Stomach (tissue), 9 donors: ENCODE measurements around the gene GSX2. TPM values are rescaled to one million over a fixed set of nuclear protein-coding genes. Genes with fewer than 3 reads are reported as not detected.
A peak's percentile ranks its signal among the peaks of the same experiment; 100 is the strongest.

Source experiments
- DNase-seq, 2 donors: peaks; one replicate each; pipeline versions ENCODE4 v3.0.0 to v3.0.0-alpha.2; 2013 to 2019
- H3K27ac ChIP-seq, 5 donors: fragments of 200-600 bp in 4 of 5; sonication (generic) in 4 of 5; one replicate each; pipeline ENCODE4 v1.5.1; 2013 to 2019; ENCODE audit warnings: mild to moderate bottlenecking in 1 of 5, moderate library complexity in 1 of 5
- H3K27me3 ChIP-seq, 3 donors: fragments of 200-600 bp; sonication (generic); one replicate each; pipeline ENCODE4 v1.5.1; 2017 to 2019; ENCODE audit warnings: mixed run types in 1 of 3
- H3K36me3 ChIP-seq, 4 donors: fragments of 200-600 bp; sonication (generic); 1 replicate in 3 of 4; 2 replicates in 1 of 4; pipeline ENCODE4 v1.5.1; 2016 to 2019
- H3K4me1 ChIP-seq, 4 donors: fragments of 200-600 bp; sonication (generic); one replicate each; pipeline ENCODE4 v1.5.1; 2016 to 2019
- H3K4me3 ChIP-seq, 4 donors: fragments of 200-600 bp; sonication (generic) in 3 of 4; one replicate each; pipeline ENCODE4 v1.5.1; 2016 to 2019; ENCODE audit warnings: mild to moderate bottlenecking in 1 of 4
- H3K9me3 ChIP-seq, 4 donors: fragments of 200-600 bp; sonication (generic); one replicate each; pipeline ENCODE4 v1.5.1; 2016 to 2019
- EP300 ChIP-seq: sonication (generic); formaldehyde crosslinking; IDR thresholded peaks from one replicate; pipeline ENCODE4 v1.6.1; 2017; ENCODE audit warnings: antibody characterized with exemption
- POLR2A ChIP-seq, 4 donors: fragments of 450-650 bp; IDR thresholded peaks; one replicate each; pipeline ENCODE4 v1.6.1; 2016; ENCODE audit warnings: antibody characterized with exemption in 4 of 4, control low read depth in 2 of 4, mild to moderate bottlenecking in 1 of 4, moderate library complexity in 1 of 4
- POLR2AphosphoS5 ChIP-seq, 3 donors: sonication (generic); formaldehyde crosslinking; IDR thresholded peaks; one replicate each; pipeline ENCODE4 v1.6.1; 2016; ENCODE audit warnings: antibody characterized with exemption in 3 of 3
- WGBS, 5 donors: extraction: QIAGEN DNeasy Blood & Tissue Kit in 3 of 5; methylation state at CpG; one replicate each; pipeline versions ENCODE4 v1.1.5 to v1.1.7; 2013 to 2018; 5-methylcytosine and 5-hydroxymethylcytosine counted together
- intact Hi-C: fragments of 100-400 bp; cut with DNase I; formaldehyde crosslinking; loops from one replicate; pipeline ENCODE4 v1.15.1; 2023; ENCODE audit warnings: low total_unique reads
- polyA plus RNA-seq, 3 donors: library from polyadenylated mRNA; stranded (reverse); fragments of 200-250 nt; gene quantifications; one replicate each; pipeline ENCODE4 v1.2.3, GENCODE V29; 2013
- total RNA-seq, 5 donors: library from RNA; depleted of rRNA; stranded (reverse); fragments of >200 nt; gene quantifications; one replicate each; pipeline versions ENCODE4 v1.1.0 to v1.2.3, GENCODE V29; 2014 to 2016
- TF ChIP-seq, protein P1 (sequence below), 7 experiments: fragments of 450-650 bp in 4 of 7; fragments of 200-600 bp in 3 of 7; sonication (generic) in 3 of 7; IDR thresholded peaks; one replicate each; pipeline ENCODE4 v1.5.1; 2016 to 2019; ENCODE audit warnings: antibody characterized with exemption in 7 of 7, control low read depth in 2 of 7, mild to moderate bottlenecking in 1 of 7
- donor health status: healthy with polysubstance abuse.
- donor health status: Bipolar disorder and iron deficiency.
- donor health status: healthy.

Gene GSX2
- total and polyA plus RNA-seq, 8 donors, result not detected

DNA sequence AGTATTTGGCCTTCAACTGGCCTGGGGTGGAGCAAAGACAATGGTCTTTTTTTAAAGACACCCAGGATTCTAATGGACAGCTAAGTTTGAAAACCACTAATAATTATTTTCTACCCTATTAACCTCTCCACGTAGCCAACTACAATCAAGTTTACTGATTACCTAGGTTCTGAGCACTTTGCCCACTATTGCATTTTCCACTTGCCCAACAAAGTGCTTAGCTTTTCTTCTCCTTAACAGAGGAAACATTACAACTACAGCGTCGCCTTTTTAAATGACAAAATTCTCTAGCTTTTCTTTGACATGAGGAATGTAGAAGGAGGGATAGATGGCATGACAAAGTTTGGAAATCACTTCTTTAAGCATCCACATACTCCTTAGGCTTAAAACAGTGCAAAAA lies 37.6 kb upstream of the GSX2 start:
- H3K36me3 ChIP-seq, result no peaks in the 10 kb centered on the region
- TF ChIP-seq POLR2AphosphoS5 (IDR thresholded peaks at IDR 0.05) (no peak), EP300 (no peak), POLR2A (IDR thresholded peaks at IDR 0.05) (no peak)
- TF ChIP-seq, protein P1, sequence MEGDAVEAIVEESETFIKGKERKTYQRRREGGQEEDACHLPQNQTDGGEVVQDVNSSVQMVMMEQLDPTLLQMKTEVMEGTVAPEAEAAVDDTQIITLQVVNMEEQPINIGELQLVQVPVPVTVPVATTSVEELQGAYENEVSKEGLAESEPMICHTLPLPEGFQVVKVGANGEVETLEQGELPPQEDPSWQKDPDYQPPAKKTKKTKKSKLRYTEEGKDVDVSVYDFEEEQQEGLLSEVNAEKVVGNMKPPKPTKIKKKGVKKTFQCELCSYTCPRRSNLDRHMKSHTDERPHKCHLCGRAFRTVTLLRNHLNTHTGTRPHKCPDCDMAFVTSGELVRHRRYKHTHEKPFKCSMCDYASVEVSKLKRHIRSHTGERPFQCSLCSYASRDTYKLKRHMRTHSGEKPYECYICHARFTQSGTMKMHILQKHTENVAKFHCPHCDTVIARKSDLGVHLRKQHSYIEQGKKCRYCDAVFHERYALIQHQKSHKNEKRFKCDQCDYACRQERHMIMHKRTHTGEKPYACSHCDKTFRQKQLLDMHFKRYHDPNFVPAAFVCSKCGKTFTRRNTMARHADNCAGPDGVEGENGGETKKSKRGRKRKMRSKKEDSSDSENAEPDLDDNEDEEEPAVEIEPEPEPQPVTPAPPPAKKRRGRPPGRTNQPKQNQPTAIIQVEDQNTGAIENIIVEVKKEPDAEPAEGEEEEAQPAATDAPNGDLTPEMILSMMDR (IDR thresholded peaks at IDR 0.05), result no peak
- H3K9me3 ChIP-seq, result no peaks in the 10 kb centered on the region
- peaks cover 32 to 84% (median 56%) of the 10 kb centered on the region in 4 donors for H3K4me1 ChIP-seq
- 45 to 54% (median 51%) methylated on average over 3 of the region's 3 CpGs for WGBS, 5 donors
- peak overlapping the region; percentile 72 to 89 (median 78) for H3K4me3 ChIP-seq
- peak overlapping the region in 4 of 5 donors; percentile 91 to 97 (median 92) for H3K27ac ChIP-seq
- H3K27me3 ChIP-seq, result no peaks in the 10 kb centered on the region
- intact Hi-C loops, result no loop called here
- no peak for DNase-seq

DNA sequence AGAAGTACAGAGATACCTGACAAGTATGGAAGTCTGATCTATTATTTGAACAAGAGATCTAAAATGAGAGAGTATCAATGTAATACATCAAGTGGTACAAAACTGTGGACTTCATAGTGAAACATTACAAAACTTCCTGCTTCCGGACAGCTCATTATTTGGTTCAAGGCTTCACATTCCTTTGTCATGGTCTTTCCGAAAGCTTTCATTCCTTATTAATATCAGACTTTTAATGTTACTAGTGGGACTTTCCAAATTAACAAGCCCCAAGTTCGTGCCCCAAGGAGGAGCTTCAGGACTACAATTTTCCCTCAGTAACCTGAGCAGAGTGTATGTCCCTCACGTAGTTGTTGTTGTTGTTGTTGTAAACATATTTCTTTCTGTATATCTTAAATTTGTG lies 36.7 kb upstream of the GSX2 start:
- no peak for TF ChIP-seq EP300
- TF ChIP-seq, protein P1 (IDR thresholded peaks at IDR 0.05), result no peak
- no peak for TF ChIP-seq POLR2AphosphoS5 (IDR thresholded peaks at IDR 0.05)
- no peak for TF ChIP-seq POLR2A (IDR thresholded peaks at IDR 0.05)
- intact Hi-C loops, result no loop called here
- WGBS, 5 donors, result 0 to 5% (median 1%) methylated on average over 4 of the region's 4 CpGs
- Histone ChIP-seq H3K4me1 (peaks cover 30 to 77% (median 49%) of the 10 kb centered on the region in 4 donors), H3K36me3 (no peaks in the 10 kb centered on the region), H3K27me3 (no peaks in the 10 kb centered on the region), H3K4me3 (peak overlapping the region; percentile 72 to 89 (median 78)), H3K27ac (peak overlapping the region in 4 of 5 donors; percentile 91 to 97 (median 92)), H3K9me3 (no peaks in the 10 kb centered on the region)
- peak in 1 of 2 donors; percentile 40 for DNase-seq

DNA sequence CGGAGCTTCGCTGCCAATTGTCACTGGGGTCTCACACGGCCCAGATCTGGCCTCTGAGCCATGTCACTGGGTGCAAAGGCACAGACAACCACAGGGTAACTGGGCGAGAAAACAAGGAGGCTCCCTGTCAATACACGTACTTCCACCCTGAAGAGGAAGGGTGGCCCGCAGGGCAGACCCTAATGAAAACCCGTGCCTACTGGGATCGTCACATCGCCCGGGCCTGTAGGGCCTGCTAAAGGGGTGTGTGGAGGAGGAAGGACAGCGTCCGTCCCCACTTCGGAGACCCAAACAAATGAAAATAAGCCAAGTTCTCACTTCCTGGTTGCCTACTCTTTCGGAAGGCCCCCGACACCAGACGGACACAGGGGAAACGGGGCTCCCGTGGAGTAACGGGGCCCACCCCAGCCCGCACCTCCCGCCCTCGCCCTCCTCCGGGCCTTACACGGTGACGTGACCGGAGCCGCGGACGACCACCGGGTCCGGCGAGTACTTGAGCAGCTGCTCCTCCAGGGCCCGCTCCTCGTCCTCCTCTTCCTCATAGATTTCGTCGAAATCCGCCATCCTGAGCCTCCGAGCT lies 36.1 kb upstream of the GSX2 start:
- TF ChIP-seq, protein P1 (IDR thresholded peaks at IDR 0.05), result no peak
- TF ChIP-seq POLR2AphosphoS5 (IDR thresholded peaks at IDR 0.05) (no peak), POLR2A (IDR thresholded peaks at IDR 0.05) (no peak), EP300 (no peak)
- WGBS, 5 donors, result 0 to 1% (median 0%) methylated on average over 16 to 38 of the region's 38 CpGs
- DNase-seq, result peak; percentile 39 to 73
- Histone ChIP-seq H3K27me3 (no peaks in the 10 kb centered on the region), H3K27ac (peak overlapping the region; percentile 91 to 97 (median 93)), H3K36me3 (no peaks in the 10 kb centered on the region), H3K9me3 (no peaks in the 10 kb centered on the region), H3K4me1 (peaks cover 30 to 71% (median 46%) of the 10 kb centered on the region in 4 donors), H3K4me3 (peak overlapping the region; percentile 72 to 89 (median 78))
- intact Hi-C loops, result no loop called here

DNA sequence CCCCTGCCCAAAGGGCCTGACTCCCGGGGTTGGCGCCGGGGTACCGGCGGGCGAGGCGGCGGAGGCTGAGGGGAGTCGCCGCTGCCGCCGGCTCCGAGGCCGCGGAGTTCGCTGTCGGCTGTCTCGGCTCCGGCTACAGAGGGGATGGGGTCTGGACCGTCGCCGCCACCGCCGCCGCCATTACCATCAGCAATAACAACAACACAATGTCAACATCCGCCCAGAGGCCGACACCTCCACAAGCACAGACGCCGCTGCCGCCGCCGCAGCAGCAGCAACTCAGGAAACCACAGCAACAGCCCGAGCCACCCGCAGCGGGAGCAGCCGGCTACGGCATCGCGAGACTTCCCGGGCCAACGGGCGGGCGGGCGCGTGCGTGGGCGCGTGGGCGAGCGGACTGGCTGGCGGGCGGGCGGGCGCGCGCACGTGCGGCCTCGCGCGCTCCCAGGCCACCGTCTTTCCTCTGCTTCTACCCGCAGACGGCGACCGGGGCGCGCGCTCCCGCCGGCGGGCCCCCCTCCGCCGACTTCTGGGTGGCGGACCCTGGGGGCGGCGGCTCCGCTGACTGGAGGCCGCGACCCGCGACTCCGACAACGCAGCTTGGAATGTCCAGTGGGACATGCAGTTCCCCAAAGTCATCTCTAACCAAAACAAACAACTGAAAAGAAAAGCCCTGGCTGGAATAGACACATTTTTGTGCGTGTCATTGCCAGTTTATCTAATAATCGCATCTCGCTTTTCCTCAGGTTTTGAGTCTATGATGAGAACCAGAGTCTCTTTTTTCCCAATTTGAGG lies 35.4 kb upstream of the GSX2 start, which contains the start of gene CHIC2:
CHIC2 (minus strand) TSS at position 289 of the 795 bp plus-strand sequence. CDS start 305 bp downstream, outside the sequence.
- TF ChIP-seq, protein P1 (IDR thresholded peaks at IDR 0.05), result no peak
- peak; percentile 96 to 99 (median 99) for TF ChIP-seq POLR2AphosphoS5 (IDR thresholded peaks at IDR 0.05)
- TF ChIP-seq EP300, result peak; percentile 63
- peak in 2 of 4 donors; percentile 81 to 94 for TF ChIP-seq POLR2A (IDR thresholded peaks at IDR 0.05)
- DNase-seq, result peak; percentile 96 to 99
- H3K4me3 ChIP-seq, result peak within 1 kb of the TSS; percentile 72 to 89 (median 78)
- H3K27ac ChIP-seq, result peak within 1 kb of the TSS; percentile 91 to 97 (median 93)
- H3K36me3 ChIP-seq, result no peaks in the 10 kb centered on the region
- H3K4me1 ChIP-seq, result peaks cover 30 to 64% (median 43%) of the 10 kb centered on the region in 4 donors
- intact Hi-C loops, result no loop called here
- no peaks in the 10 kb centered on the region for H3K27me3 ChIP-seq
- WGBS, 5 donors, result 0 to 1% (median 0%) methylated on average over 8 to 87 of the region's 87 CpGs
- no peaks in the 10 kb centered on the region for H3K9me3 ChIP-seq
